ENCODE data around the gene PLD4. TPM values are rescaled to one million over a fixed set of nuclear protein-coding genes. Genes with fewer than 3 reads are reported as not detected.

Gene PLD4
- total RNA-seq, 4 donors from 2014 or later, result 0.16 TPM; not detected in 3

DNA sequence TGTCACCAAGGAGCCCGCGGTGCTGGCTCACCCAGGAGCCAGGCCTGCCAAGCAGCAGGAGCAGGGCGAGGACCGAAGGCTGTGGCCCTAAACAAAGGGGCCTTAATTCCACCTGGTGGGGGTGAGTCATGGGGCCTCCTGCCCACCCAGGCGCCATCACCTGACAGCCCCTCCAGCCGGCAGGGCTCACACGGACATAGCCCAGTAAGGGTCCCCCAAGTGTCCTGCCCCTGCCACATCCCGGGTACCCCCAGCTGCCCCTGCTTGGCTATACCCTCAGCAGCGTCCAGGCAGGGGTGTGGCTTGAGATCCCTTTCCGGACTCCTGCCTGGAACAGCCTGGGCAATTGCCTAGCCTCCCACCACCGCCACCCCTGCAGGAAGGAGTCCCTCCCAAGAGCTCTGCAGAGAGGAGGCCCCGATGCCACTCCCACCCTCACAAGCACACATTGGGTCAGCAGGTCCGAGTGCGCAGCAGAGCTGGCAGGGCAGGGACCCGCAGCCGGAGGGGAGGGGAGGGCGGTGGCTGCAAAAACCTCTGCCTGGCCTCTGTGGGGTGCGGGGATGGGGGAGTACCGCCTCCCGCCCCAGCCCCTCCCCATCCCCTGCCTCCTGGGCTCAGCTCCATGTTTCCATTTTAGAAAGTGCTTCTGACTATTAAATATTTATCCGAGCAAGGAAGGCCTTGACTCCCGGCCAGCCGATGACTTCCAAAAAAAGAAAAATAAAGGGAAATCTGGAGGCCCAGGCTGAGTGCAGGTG lies 48.9 kb downstream of the PLD4 start:
- DNase-seq (ENCODE audit: low spot score in 2 of 2), result peak; percentile 82 to 89
- Histone ChIP-seq H3K27me3 (no peaks in the 10 kb centered on the region), H3K9me3 (no peaks in the 10 kb centered on the region), H3K36me3 (no peaks in the 10 kb centered on the region), H3K4me1 (peaks cover 90% of the 10 kb centered on the region), H3K4me3 (peak overlapping the region; percentile 31), H3K27ac (peak overlapping the region; percentile 96)
- 16% methylated on average over 8 of the region's 23 CpGs for WGBS
- TF ChIP-seq, protein P1, sequence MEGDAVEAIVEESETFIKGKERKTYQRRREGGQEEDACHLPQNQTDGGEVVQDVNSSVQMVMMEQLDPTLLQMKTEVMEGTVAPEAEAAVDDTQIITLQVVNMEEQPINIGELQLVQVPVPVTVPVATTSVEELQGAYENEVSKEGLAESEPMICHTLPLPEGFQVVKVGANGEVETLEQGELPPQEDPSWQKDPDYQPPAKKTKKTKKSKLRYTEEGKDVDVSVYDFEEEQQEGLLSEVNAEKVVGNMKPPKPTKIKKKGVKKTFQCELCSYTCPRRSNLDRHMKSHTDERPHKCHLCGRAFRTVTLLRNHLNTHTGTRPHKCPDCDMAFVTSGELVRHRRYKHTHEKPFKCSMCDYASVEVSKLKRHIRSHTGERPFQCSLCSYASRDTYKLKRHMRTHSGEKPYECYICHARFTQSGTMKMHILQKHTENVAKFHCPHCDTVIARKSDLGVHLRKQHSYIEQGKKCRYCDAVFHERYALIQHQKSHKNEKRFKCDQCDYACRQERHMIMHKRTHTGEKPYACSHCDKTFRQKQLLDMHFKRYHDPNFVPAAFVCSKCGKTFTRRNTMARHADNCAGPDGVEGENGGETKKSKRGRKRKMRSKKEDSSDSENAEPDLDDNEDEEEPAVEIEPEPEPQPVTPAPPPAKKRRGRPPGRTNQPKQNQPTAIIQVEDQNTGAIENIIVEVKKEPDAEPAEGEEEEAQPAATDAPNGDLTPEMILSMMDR (IDR thresholded peaks at IDR 0.05), result no peak
- TF ChIP-seq POLR2A (IDR thresholded peaks at IDR 0.05) (no peak), EP300 (IDR thresholded peaks at IDR 0.05) (no peak), POLR2AphosphoS5 (IDR thresholded peaks at IDR 0.05) (peak in 1 of 3 donors; percentile 63)

DNA sequence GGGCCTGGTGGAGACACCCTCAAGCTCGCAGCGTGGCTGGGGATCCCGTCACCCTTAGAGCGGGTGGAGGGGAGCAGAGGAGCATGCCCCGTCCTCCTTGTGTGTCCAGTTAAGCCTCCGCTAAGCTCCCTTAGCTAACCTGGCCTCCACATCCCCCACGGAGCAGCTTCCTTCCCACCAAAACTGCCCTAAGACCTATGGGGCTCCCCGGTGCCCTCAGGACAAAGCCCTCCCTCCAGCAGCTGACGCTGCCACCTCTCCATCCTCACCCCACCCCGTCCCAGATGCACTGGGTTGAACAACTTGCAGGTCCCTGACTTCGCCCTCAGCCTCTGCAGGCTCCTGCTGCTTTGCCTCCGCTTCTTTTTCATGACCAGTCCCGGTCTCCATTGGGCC lies 49.5 kb downstream of the PLD4 start:
- peaks cover 90% of the 10 kb centered on the region for H3K4me1 ChIP-seq
- H3K4me3 ChIP-seq, result peak overlapping the region; percentile 31

DNA sequence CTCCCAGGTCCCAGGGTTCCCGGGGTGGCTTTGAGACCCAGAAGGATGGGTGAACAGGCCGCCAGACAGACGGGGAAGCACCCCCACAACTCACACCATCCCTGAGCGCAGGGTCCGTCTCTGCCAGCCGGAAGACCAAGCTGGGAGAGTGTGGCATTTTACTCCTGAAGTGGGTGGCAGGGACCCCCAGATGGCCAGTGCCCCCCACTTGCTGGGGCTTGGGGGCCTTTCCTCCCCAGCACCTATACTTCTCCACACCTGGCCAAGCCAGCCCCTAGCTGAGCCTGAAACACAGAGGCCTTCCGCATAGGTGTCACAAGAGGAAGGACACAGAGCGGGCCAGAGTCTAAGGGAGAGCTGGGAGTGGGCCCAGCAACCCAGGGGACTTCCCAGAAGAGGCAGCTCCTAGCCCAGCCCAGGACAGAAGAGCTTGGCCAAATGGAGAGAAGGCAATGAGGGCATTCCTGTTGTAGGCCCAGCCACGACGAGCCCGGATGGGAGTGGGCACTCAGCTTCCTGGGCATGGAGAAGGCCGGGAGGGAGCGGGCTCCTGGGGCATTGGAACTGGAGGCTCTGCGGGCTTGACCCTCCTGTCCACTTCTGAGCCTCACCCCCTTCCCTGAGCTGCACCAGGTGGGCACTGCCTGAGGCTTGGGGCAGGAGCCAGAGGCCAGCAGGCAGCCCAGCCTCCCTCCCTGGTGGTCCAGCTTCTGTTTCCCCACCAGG lies 50.1 kb downstream of the PLD4 start:
- H3K4me3 ChIP-seq, result no peak overlapping the region
- H3K27ac ChIP-seq, result peak overlapping the region; percentile 96
- TF ChIP-seq, protein P1 (IDR thresholded peaks at IDR 0.05), result no peak
- no peak for TF ChIP-seq POLR2A (IDR thresholded peaks at IDR 0.05)
- TF ChIP-seq POLR2AphosphoS5 (IDR thresholded peaks at IDR 0.05), result no peak
- TF ChIP-seq EP300 (IDR thresholded peaks at IDR 0.05), result no peak
- no peaks in the 10 kb centered on the region for H3K27me3 ChIP-seq
- WGBS, result no CpG with 5 or more reads among the region's 14 CpGs
- H3K4me1 ChIP-seq, result peaks cover 86% of the 10 kb centered on the region
- no peaks in the 10 kb centered on the region for H3K9me3 ChIP-seq
- peak; percentile 62 to 79 for DNase-seq (ENCODE audit: low spot score in 2 of 2)
- no peaks in the 10 kb centered on the region for H3K36me3 ChIP-seq

More for the DNA sequence above, 49.5 kb downstream of the PLD4 start:
- H3K27ac ChIP-seq, result peak overlapping the region; percentile 96
- DNase-seq (ENCODE audit: low spot score in 2 of 2), result no peak
- H3K9me3 ChIP-seq, result no peaks in the 10 kb centered on the region
- H3K27me3 ChIP-seq, result no peaks in the 10 kb centered on the region
- no peak for TF ChIP-seq EP300 (IDR thresholded peaks at IDR 0.05)
- TF ChIP-seq POLR2A (IDR thresholded peaks at IDR 0.05), result no peak
- WGBS, result 49% methylated on average over 13 of the region's 13 CpGs
- no peaks in the 10 kb centered on the region for H3K36me3 ChIP-seq

DNA sequence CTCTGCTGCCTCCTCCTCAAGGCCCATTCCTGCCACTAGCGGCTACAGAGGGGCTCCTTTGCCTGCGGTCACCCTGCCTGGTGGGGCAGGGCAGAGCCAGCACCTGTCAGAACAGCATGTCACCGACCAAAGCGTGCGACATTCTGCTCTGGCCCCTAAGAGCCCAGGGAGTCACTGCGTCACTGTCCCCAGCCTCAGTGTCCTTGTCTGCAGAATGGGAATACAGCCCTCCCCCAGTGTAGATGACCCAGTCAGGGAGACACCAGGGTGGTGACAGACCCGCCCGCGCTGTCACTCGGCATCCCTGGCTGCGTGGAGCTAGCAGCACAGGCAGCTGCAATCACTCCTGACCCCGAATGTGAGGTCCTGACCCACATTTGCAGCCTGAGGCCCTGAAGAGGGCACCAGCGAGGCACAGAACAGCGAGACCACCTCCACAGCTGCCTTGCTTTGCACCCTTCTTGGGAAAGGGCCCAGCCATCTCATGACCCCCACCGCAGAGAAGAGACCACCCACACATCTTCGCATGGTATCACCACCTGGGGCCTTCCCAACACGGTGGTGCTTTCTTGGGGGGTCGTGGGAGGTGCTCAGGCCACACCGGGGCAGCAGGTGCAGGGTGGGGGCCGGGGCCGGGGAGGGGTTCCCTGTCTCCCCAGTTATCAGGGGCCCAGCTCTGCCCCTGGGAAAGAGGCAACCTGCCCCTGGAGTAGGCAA lies 51.0 kb downstream of the PLD4 start:
- Histone ChIP-seq H3K27ac (no peak overlapping the region), H3K4me3 (no peak overlapping the region), H3K4me1 (peaks cover 81% of the 10 kb centered on the region), H3K36me3 (no peaks in the 10 kb centered on the region), H3K27me3 (no peaks in the 10 kb centered on the region), H3K9me3 (no peaks in the 10 kb centered on the region)
- TF ChIP-seq POLR2A (IDR thresholded peaks at IDR 0.05), result no peak
- TF ChIP-seq EP300 (IDR thresholded peaks at IDR 0.05), result no peak
- TF ChIP-seq, protein P1 (IDR thresholded peaks at IDR 0.05), result no peak
- no CpG with 5 or more reads among the region's 21 CpGs for WGBS
- DNase-seq (ENCODE audit: low spot score in 2 of 2), result peak; percentile 69 to 74

DNA sequence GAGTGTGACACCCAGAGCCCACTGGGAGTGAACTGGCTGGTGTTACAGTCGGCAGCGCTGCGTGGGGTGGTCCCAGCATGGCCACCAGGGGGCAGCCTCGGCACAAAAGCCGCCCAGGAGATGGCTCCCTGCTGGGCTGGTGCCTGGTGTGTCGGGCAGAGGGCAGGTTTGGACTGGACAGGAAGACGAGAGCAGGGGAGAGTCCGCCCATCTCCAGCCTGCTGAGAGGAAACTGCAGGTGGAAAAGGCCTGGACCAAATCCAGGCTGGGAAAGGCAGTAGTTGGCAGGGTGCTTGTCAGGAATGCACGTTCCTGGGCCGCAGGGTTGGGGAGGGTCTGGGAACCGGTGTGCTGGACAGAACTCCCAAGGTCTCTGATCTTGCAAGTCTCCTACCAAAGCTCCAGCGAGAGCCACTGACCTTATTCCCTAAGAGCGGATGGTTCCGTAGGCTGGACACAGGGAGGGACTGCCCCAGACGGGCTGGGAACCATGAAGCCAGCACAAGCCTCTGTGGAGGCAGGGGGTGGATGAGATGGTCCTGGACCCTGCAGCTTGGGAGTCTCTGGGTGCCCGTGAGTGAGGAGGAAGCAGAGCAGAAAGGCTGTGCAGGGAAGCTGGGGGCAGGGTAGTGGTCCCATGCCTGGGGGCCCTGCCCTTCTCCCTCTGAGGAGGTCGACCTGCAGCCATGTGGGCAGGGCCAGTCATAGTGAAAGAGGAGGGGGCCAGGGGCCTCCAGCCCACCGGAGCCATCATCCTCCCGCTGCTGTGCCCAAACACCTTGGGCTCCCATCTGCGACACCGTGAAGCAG lies 51.7 kb downstream of the PLD4 start:
- no peaks in the 10 kb centered on the region for H3K9me3 ChIP-seq
- no peaks in the 10 kb centered on the region for H3K27me3 ChIP-seq
- H3K36me3 ChIP-seq, result no peaks in the 10 kb centered on the region
- TF ChIP-seq, protein P1 (IDR thresholded peaks at IDR 0.05), result peak; percentile 81 to 95
- TF ChIP-seq POLR2AphosphoS5 (IDR thresholded peaks at IDR 0.05) (no peak), EP300 (IDR thresholded peaks at IDR 0.05) (no peak)
- WGBS, result 16% methylated on average over 15 of the region's 21 CpGs
- H3K4me3 ChIP-seq, result peak overlapping the region; percentile 68
- peaks cover 73% of the 10 kb centered on the region for H3K4me1 ChIP-seq
- no peak overlapping the region for H3K27ac ChIP-seq
- DNase-seq (ENCODE audit: low spot score in 2 of 2), result peak; percentile 92

Data from suprapubic skin (tissue), 4 donors.